ENCODE results near the gene LPCAT4.

Gene LPCAT4

DNA sequence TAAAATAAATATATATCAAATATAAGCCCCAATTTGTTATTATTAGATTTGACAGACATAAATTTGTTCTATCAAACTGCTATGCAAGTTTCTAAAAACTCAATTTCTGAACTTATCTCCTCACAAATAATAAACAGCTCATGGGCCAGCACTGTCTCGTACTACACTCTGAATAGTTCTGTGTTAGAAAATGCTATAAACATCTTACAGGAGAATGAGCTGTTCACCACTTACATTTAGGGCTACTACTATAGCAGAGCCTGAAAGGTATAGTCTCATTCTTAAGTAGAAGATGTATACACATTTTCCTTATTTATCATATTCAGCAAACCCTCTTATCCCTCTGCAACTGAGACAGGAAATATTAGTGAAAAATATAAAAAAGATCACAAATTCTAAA, 42.1 kb downstream of the LPCAT4 start:
- H3K4me1 ChIP-seq (ENCODE audit: control insufficient read depth, insufficient read depth, low read length), result no peaks in the 10 kb centered on the region
- H3K9ac ChIP-seq (ENCODE audit: low read depth, low read length), result no peak overlapping the region
- no peak overlapping the region for H3K27ac ChIP-seq (ENCODE audit: low read depth, low read length)
- H3K9me3 ChIP-seq (ENCODE audit: control insufficient read depth, insufficient read depth, low read length), result no peaks in the 10 kb centered on the region
- H3K27me3 ChIP-seq (ENCODE audit: control insufficient read depth, insufficient read depth, low read length), result no peaks in the 10 kb centered on the region
- no peaks in the 10 kb centered on the region for H3K36me3 ChIP-seq (ENCODE audit: control insufficient read depth, insufficient read depth, low read length)
- H3K4me3 ChIP-seq (ENCODE audit: low read depth, low read length), result no peak overlapping the region

DNA sequence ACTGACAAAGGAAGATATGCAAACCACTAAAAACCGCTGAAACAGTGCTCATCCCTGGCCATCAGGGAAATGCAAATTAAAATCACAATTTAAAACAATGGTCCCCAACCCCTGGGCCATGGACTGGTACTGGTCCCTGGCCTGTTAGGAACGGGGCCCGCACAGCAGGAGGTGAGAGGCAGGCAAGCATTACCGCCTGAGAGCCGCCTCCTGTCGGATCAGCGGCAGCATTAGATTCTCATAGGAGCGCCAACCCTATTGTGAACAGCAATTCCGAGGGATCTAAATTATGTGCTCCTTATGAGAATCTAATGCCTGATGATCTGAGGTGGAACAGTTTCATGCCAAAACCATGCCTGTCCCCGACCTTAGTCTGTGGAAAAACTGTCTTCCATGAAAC, 43.8 kb downstream of the LPCAT4 start:
- Histone ChIP-seq H3K9me3 (ENCODE audit: control insufficient read depth, insufficient read depth, low read length) (no peaks in the 10 kb centered on the region), H3K36me3 (ENCODE audit: control insufficient read depth, insufficient read depth, low read length) (no peaks in the 10 kb centered on the region), H3K4me1 (ENCODE audit: control insufficient read depth, insufficient read depth, low read length) (0 out of 2 replicates have a peak, but pooled peaks cover 6% of the 10 kb centered on the region), H3K27ac (ENCODE audit: low read depth, low read length) (no peak overlapping the region), H3K9ac (ENCODE audit: low read depth, low read length) (no peak overlapping the region), H3K27me3 (ENCODE audit: control insufficient read depth, insufficient read depth, low read length) (no peaks in the 10 kb centered on the region), H3K4me3 (ENCODE audit: low read depth, low read length) (no peak overlapping the region)

DNA sequence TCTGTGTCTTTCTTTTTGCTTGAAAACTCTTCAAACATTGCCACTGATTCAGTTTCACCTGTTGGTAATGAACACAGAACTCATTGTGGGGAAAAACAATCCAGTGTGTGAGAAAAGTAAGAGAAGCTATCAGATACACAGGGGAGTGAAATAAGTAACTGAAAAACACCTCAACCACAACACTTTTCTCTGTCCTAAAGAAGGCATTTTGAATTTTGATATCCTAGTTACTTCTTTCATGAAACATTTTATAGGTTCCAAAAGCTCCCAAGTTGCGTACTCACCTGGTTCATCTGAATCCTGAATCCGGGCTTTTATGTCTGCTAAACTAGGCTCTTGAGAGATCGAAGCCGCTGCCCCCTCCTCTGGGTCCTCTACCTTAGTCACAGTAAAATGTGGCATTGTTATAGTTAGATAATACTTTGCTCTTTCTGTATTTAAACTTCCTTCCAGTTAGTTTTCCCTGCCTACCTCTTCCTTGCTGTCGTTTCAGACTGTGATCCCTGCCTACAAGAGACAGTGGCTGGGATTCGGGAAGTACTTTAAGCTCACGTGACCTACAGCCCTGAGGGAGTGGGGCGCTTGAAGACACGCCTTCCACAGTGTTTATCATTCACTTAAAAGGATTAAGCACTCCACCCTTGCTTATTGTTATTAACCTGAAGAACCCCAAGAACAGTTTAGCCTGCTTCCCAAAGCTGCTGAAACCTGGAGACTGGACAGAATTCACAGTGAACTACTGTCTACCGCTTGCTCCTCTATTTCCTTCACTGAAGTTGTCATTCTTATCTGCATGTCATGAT, 48.5 kb downstream of the LPCAT4 start:
- Histone ChIP-seq H3K27ac (ENCODE audit: low read depth, low read length) (peak overlapping the region; percentile 17), H3K36me3 (ENCODE audit: control insufficient read depth, insufficient read depth, low read length) (no peaks in the 10 kb centered on the region), H3K4me3 (ENCODE audit: low read depth, low read length) (peak overlapping the region; percentile 65), H3K4me1 (ENCODE audit: control insufficient read depth, insufficient read depth, low read length) (0 out of 2 replicates have a peak, but pooled peaks cover 8% of the 10 kb centered on the region), H3K9me3 (ENCODE audit: control insufficient read depth, insufficient read depth, low read length) (no peaks in the 10 kb centered on the region), H3K27me3 (ENCODE audit: control insufficient read depth, insufficient read depth, low read length) (no peaks in the 10 kb centered on the region), H3K9ac (ENCODE audit: low read depth, low read length) (peak overlapping the region; percentile 55)

DNA sequence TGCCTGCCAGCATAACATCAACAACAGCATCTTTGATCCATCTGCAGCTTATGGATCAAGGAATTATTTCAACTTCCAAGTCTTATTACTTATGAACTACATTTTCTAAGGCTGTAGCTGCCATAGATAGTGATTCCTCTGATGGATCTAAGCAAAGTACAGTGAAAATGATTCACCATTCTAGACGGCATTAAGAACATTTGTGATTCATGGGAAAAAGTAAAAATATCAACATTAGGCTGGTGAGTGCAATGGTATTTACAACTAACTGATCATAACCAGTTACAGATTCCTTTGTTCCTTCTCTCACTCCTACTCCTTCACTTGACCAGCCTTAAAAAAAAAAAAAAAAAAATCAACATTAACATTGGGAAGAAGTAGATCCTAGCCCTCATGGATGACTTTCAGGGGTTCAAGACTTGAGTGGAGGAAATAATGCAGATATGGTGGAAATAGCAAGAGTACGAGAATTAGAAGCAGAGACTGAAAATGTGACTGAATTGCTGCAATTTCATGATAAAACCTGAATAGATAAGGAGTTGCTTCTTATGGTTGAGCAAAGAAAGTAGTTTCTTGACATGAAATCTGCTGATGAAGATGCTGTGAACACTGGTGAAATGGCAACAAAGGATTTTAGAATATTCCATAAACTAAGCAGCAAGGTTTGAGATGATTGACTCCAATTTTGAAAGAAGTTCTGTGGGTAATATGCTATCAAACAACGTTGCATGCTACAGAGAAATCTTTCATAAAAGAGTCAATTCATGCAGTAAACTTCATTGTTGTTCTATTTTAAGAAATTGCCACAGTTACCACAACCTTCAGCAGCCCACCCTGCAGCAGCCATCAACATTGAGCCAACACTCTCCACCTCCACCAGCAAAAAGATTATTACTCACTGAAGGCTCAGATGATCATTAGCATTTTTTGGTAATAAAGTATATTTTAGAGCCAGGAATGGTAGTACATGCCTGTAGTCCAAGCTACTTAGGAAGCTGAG, 52.2 kb downstream of the LPCAT4 start:
- Histone ChIP-seq H3K4me3 (ENCODE audit: low read depth, low read length) (no peak overlapping the region), H3K9ac (ENCODE audit: low read depth, low read length) (no peak overlapping the region), H3K27me3 (ENCODE audit: control insufficient read depth, insufficient read depth, low read length) (no peaks in the 10 kb centered on the region)

DNA sequence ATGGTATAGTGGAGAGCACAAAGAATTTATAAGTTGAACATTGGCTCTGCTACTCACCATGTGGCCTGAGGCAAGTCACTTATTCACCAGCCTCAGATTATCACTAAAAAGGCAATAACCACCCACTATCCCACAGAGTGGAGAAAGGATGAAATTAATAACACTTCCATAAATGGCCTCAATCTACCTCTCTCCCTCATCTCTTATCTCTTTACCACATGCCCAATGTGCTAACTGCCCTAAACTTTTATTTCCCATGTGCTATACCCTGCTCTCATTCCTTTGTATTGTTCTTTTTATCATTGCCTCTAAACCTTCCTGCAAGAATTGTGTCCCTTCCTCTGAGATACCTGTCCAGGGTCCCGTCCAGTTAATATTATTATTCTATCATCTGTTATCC, 55.4 kb downstream of the LPCAT4 start:
- Histone ChIP-seq H3K36me3 (ENCODE audit: control insufficient read depth, insufficient read depth, low read length) (no peaks in the 10 kb centered on the region), H3K9ac (ENCODE audit: low read depth, low read length) (no peak overlapping the region), H3K4me1 (ENCODE audit: control insufficient read depth, insufficient read depth, low read length) (no peaks in the 10 kb centered on the region), H3K27ac (ENCODE audit: low read depth, low read length) (no peak overlapping the region), H3K27me3 (ENCODE audit: control insufficient read depth, insufficient read depth, low read length) (no peaks in the 10 kb centered on the region), H3K4me3 (ENCODE audit: low read depth, low read length) (no peak overlapping the region), H3K9me3 (ENCODE audit: control insufficient read depth, insufficient read depth, low read length) (no peaks in the 10 kb centered on the region)

More for the DNA sequence above, 52.2 kb downstream of the LPCAT4 start:
- Histone ChIP-seq H3K9me3 (ENCODE audit: control insufficient read depth, insufficient read depth, low read length) (no peaks in the 10 kb centered on the region), H3K36me3 (ENCODE audit: control insufficient read depth, insufficient read depth, low read length) (no peaks in the 10 kb centered on the region), H3K4me1 (ENCODE audit: control insufficient read depth, insufficient read depth, low read length) (0 out of 2 replicates have a peak, but pooled peaks cover 8% of the 10 kb centered on the region), H3K27ac (ENCODE audit: low read depth, low read length) (no peak overlapping the region)

All from HUES48 (cell line).